T-helper 1 cell (primary cell): Measurements from ENCODE around the gene CYB5R4.
A peak's percentile ranks its signal among the peaks of the same experiment; 100 is the strongest.
"Not testable (repeated sequence)": the region's sequence is repeated elsewhere in the genome, so short reads cannot be mapped to it uniquely, and the experiment has no call there.

Experiments
- DNase-seq, 5 donors: peaks; one replicate each; pipeline ENCODE4 v3.0.0-alpha.2; 2012 to 2020

CYB5R4 gene

GRCh38 chr6:83911278-83911677 is 51.8 kb downstream of the CYB5R4 start:
- no peak for DNase-seq

- no peak for DNase-seq
Observed at GRCh38 chr6:83914953-83915352, 55.5 kb downstream of the CYB5R4 start.

GRCh38 chr6:83917001-83917400 is 57.5 kb downstream of the CYB5R4 start:
- DNase-seq: no peak

GRCh38 chr6:83920017-83920416 is 60.5 kb downstream of the CYB5R4 start:
- DNase-seq: no peak

GRCh38 chr6:83921315-83921714 is 61.8 kb downstream of the CYB5R4 start:
- DNase-seq: no peak

GRCh38 chr6:83927470-83927869 is 68.0 kb downstream of the CYB5R4 start:
- DNase-seq: no peak

GRCh38 chr6:83928286-83928685 is 68.8 kb downstream of the CYB5R4 start:
- DNase-seq: no peak

GRCh38 chr6:83946201-83946833 is 86.8 kb downstream of the CYB5R4 start:
- DNase-seq: not testable (repeated sequence)

GRCh38 chr6:83947983-83948382 is 88.5 kb downstream of the CYB5R4 start:
- not testable (repeated sequence) for DNase-seq

- DNase-seq: no peak
Observed at GRCh38 chr6:83948851-83949250, 89.4 kb downstream of the CYB5R4 start.

- DNase-seq: not testable (repeated sequence)
Observed at GRCh38 chr6:83951423-83951822, 91.9 kb downstream of the CYB5R4 start.

- DNase-seq: peak in 1 of 5 donors; percentile 20
Observed at GRCh38 chr6:83952830-83953229, 93.3 kb downstream of the CYB5R4 start.

- DNase-seq: no peak
Observed at GRCh38 chr6:83954371-83954770, 94.9 kb downstream of the CYB5R4 start.

GRCh38 chr6:83958241-83958685 is 98.8 kb downstream of the CYB5R4 start:
- DNase-seq: peak in 1 of 5 donors; percentile 8

GRCh38 chr6:83960664-83961063 is 101.2 kb downstream of the CYB5R4 start:
- DNase-seq: peak in 1 of 5 donors; percentile 52

- DNase-seq: peak in 1 of 5 donors; percentile 13
Observed at GRCh38 chr6:83962582-83962981, 103.1 kb downstream of the CYB5R4 start.

GRCh38 chr6:83966539-83966938 is 107.0 kb downstream of the CYB5R4 start:
- no peak for DNase-seq

- no peak for DNase-seq
Observed at GRCh38 chr6:83970582-83970981, 111.1 kb downstream of the CYB5R4 start.

- DNase-seq: no peak
Observed at GRCh38 chr6:83974409-83975050, 115.0 kb downstream of the CYB5R4 start.

GRCh38 chr6:83976037-83976755 is 116.7 kb downstream of the CYB5R4 start:
- DNase-seq: no peak

GRCh38 chr6:83976871-83977270 is 117.4 kb downstream of the CYB5R4 start:
- no peak for DNase-seq

GRCh38 chr6:83978324-83978734 is 118.8 kb downstream of the CYB5R4 start:
- DNase-seq: no peak

GRCh38 chr6:83978997-83979396 is 119.5 kb downstream of the CYB5R4 start:
- no peak for DNase-seq

- no peak for DNase-seq
Observed at GRCh38 chr6:83984411-83984810, 124.9 kb downstream of the CYB5R4 start.
